NCI-H2029 treated with DMSO at 0.1 percent for 48 hours (cell line): ENCODE data around the gene GULP1.
"Not testable (repeated sequence)": the region's sequence is repeated elsewhere in the genome, so short reads cannot be mapped to it uniquely, and the experiment has no call there.

ENCODE experiments used
- DNase-seq: peaks from one replicate; lab custom pipeline; 2025; lab: John Stamatoyannopoulos, UW

Gene GULP1

GRCh38 chr2:188291617-188292347 is at the start of gene GULP1:
Gene GULP1, plus strand, starts transcription at chr2:188291874. Its CDS starts 185,829 bp downstream, at chr2:188477703.
- DNase-seq = peak; percentile 45

GRCh38 chr2:188243381-188243780 is 48.3 kb upstream of the GULP1 start:
- no peak for DNase-seq

GRCh38 chr2:188244383-188244782 is 47.3 kb upstream of the GULP1 start:
- no peak for DNase-seq

- DNase-seq = no peak
These were observed 46.4 kb upstream of the GULP1 start for GRCh38 chr2:188245230-188245629.

GRCh38 chr2:188248513-188248912 is 43.2 kb upstream of the GULP1 start:
- DNase-seq = no peak

GRCh38 chr2:188251034-188251433 is 40.6 kb upstream of the GULP1 start:
- no peak for DNase-seq

GRCh38 chr2:188256420-188256819 is 35.3 kb upstream of the GULP1 start:
- no peak for DNase-seq

- DNase-seq = no peak
These were observed 26.4 kb upstream of the GULP1 start for GRCh38 chr2:188265315-188265714.

GRCh38 chr2:188267776-188268175 is 23.9 kb upstream of the GULP1 start:
- DNase-seq = no peak

- DNase-seq = no peak
These were observed 22.7 kb upstream of the GULP1 start for GRCh38 chr2:188269004-188269403.

- no peak for DNase-seq
These were observed 19.6 kb upstream of the GULP1 start for GRCh38 chr2:188272121-188272520.

- no peak for DNase-seq
These were observed 17.4 kb upstream of the GULP1 start for GRCh38 chr2:188274274-188274673.

- no peak for DNase-seq
These were observed 15.4 kb upstream of the GULP1 start for GRCh38 chr2:188276255-188276654.

GRCh38 chr2:188277786-188278185 is 13.9 kb upstream of the GULP1 start:
- DNase-seq = no peak

GRCh38 chr2:188278388-188279092 is 13.1 kb upstream of the GULP1 start:
- no peak for DNase-seq

- DNase-seq = peak; percentile 11
These were observed 12.6 kb upstream of the GULP1 start for GRCh38 chr2:188279093-188279445.

GRCh38 chr2:188280811-188281222 is 10.9 kb upstream of the GULP1 start:
- DNase-seq = no peak

- DNase-seq = no peak
These were observed 8.8 kb upstream of the GULP1 start for GRCh38 chr2:188282907-188283306.

- DNase-seq = not testable (repeated sequence)
These were observed 7.4 kb upstream of the GULP1 start for GRCh38 chr2:188284251-188284650.

- peak; percentile 80 for DNase-seq
These were observed 6.6 kb upstream of the GULP1 start for GRCh38 chr2:188285049-188285448.

- DNase-seq = peak; percentile 52
These were observed 5.9 kb upstream of the GULP1 start for GRCh38 chr2:188285774-188286173.

GRCh38 chr2:188291142-188291616 is 495 bp upstream of the GULP1 start:
- DNase-seq = no peak
